Endothelial cell of umbilical vein (primary cell): ENCODE data around the gene HTT-AS. TPM values are rescaled to one million over a fixed set of nuclear protein-coding genes. Genes with fewer than 3 reads are reported as not detected.

Experiments used
- BruUV-seq: library from RNA; stranded (reverse); fragments of 400-500 nt; replicated peaks from 2 replicates; lab custom pipeline; 2021; lab: Mats Ljungman, UMichigan
- CTCF ChIA-PET: fragments of 300-600, 350-600 bp; sonication (Branson Sonifier 250); formaldehyde crosslinking; loops from one replicate; lab custom pipeline; 2021; ENCODE audit warnings: antibody characterized with exemption, inconsistent platforms; lab: Charles Lee
- POLR2A ChIA-PET: fragments of 300-600, 350-600 bp; sonication (Branson Sonifier 250); formaldehyde crosslinking; loops from one replicate; lab custom pipeline; 2021; ENCODE audit warnings: antibody characterized with exemption, inconsistent platforms; lab: Charles Lee
- DNase-seq: peaks from one replicate; pipeline ENCODE4 v3.0.0-alpha.2; 2011; ENCODE audit warnings: low read depth, low spot score
- FAIRE-seq: peaks from 2 replicates; lab custom pipeline; 2011; peaks lifted over from hg19 to GRCh38; lab: Jason Lieb, UNC
- H2AFZ ChIP-seq: 2 replicates; pipeline ENCODE4 v1.6.0; 2012; ENCODE audit warnings: low read depth, low read length, control low read depth, inconsistent platforms
- H3K27ac ChIP-seq: 2 replicates; pipeline ENCODE4 v1.5.1; 2011; ENCODE audit warnings: low read depth, mild to moderate bottlenecking, control low read depth, low read length, moderate library complexity; ENCODE audit not compliant: insufficient read depth
- H3K27me3 ChIP-seq, 2 experiments: 2 replicates each; pipeline versions ENCODE4 v1.6.0 to v1.6.1; 2011; ENCODE audit warnings: low read length in 2 of 2, mixed read lengths in 1 of 2; ENCODE audit not compliant: control insufficient read depth in 2 of 2, insufficient read depth in 2 of 2
- H3K36me3 ChIP-seq, 2 experiments: 2 replicates in 1 of 2; 3 replicates in 1 of 2; pipeline ENCODE4 v1.5.1; 2011; ENCODE audit warnings: low read length in 2 of 2, mild to moderate bottlenecking in 1 of 2, moderate library complexity in 1 of 2; ENCODE audit not compliant: control insufficient read depth in 2 of 2, insufficient read depth in 2 of 2; ENCODE audit errors: extremely low read depth in 1 of 2
- H3K4me1 ChIP-seq: 3 replicates; pipeline ENCODE4 v1.5.1; 2011; ENCODE audit warnings: mild to moderate bottlenecking, low read length; ENCODE audit not compliant: control insufficient read depth, insufficient read depth; ENCODE audit errors: extremely low read depth
- H3K4me2 ChIP-seq: 2 replicates; pipeline ENCODE4 v1.6.1; 2011; ENCODE audit warnings: low read length, control low read depth, mixed read lengths; ENCODE audit not compliant: insufficient read depth
- H3K4me3 ChIP-seq, 3 experiments: fragments of 200-600 bp in 1 of 3; sonication (generic), shearing (Covaris generic) in 1 of 3; replicated peaks in 1 of 3; 2 replicates each; pipeline ENCODE4 v1.5.1; 2011 to 2016; ENCODE audit warnings: control low read depth in 3 of 3, low read length in 3 of 3, mild to moderate bottlenecking in 2 of 3, inconsistent platforms in 1 of 3, low read depth in 1 of 3, moderate library complexity in 1 of 3; ENCODE audit not compliant: insufficient read depth in 1 of 3
- H3K79me2 ChIP-seq: 2 replicates; pipeline ENCODE4 v1.6.0; 2012; ENCODE audit warnings: low read length, inconsistent platforms; ENCODE audit not compliant: control insufficient read depth, insufficient read depth
- H3K9ac ChIP-seq: replicated peaks from 2 replicates; pipeline ENCODE3; 2011; ENCODE audit warnings: low read length, control low read depth; ENCODE audit not compliant: insufficient read depth; ENCODE audit errors: extremely low read depth
- H3K9me1 ChIP-seq: replicated peaks from 3 replicates; pipeline ENCODE4 v1.6.0; 2011; ENCODE audit warnings: mild to moderate bottlenecking, low read length; ENCODE audit not compliant: control insufficient read depth, insufficient read depth; ENCODE audit errors: extremely low read depth
- H3K9me3 ChIP-seq: replicated peaks from 2 replicates; pipeline ENCODE4 v1.5.1; 2012; ENCODE audit warnings: low read length, inconsistent platforms; ENCODE audit not compliant: control insufficient read depth, insufficient read depth
- H4K20me1 ChIP-seq: replicated peaks from 2 replicates; pipeline ENCODE3; 2011; ENCODE audit warnings: mild to moderate bottlenecking, low read length; ENCODE audit not compliant: control insufficient read depth, insufficient read depth; ENCODE audit errors: extremely low read depth
- EZH2 ChIP-seq: IDR thresholded peaks from 2 replicates; pipeline ENCODE4 v1.6.1; 2012; ENCODE audit warnings: borderline replicate concordance, low read depth, mild to moderate bottlenecking, moderate library complexity, low read length, inconsistent platforms; ENCODE audit not compliant: severe bottlenecking
- FOS ChIP-seq: IDR thresholded peaks from 2 replicates; pipeline ENCODE4 v1.6.1; 2011; ENCODE audit warnings: mild to moderate bottlenecking, low read length, moderate library complexity, borderline replicate concordance; ENCODE audit not compliant: insufficient read depth
- GATA2 ChIP-seq: IDR thresholded peaks from 2 replicates; pipeline ENCODE4 v1.7.0; 2011; ENCODE audit warnings: low read depth, mild to moderate bottlenecking, moderate library complexity, mixed read lengths, low read length; ENCODE audit not compliant: insufficient read length, insufficient read depth
- JUN ChIP-seq: IDR thresholded peaks from 2 replicates; pipeline ENCODE4 v1.6.1; 2011; ENCODE audit warnings: borderline replicate concordance, low read depth; ENCODE audit not compliant: insufficient read length, insufficient read depth
- POLR2A ChIP-seq: IDR thresholded peaks from 2 replicates; pipeline ENCODE4 v1.6.1; 2012; ENCODE audit warnings: low read depth, mild to moderate bottlenecking, control low read depth, low read length
- POLR2AphosphoS5 ChIP-seq: IDR thresholded peaks from 2 replicates; pipeline ENCODE4 v1.6.1; 2012; ENCODE audit warnings: low read depth, mild to moderate bottlenecking, control low read depth, low read length, moderate library complexity; ENCODE audit not compliant: insufficient read depth
- dilution Hi-C: fragments of 300-500 bp; cut with MboI; formaldehyde crosslinking; loops from one replicate; pipeline ENCODE4 v1.15.0; 2019; ENCODE audit warnings: low sequenced_read_pairs; ENCODE audit not compliant: extremely low pct_ligation_motif_present
- intact Hi-C: fragments of 100-400 bp; cut with micrococcal nuclease; formaldehyde crosslinking; loops from one replicate; pipeline ENCODE4 v1.10.0; 2022
- polyA plus RNA-seq, 4 experiments: library from polyadenylated mRNA; depleted of rRNA in 3 of 4; stranded (reverse) in 3 of 4; unstranded in 1 of 4; fragments of >200 nt; gene quantifications; 2 replicates each; pipeline versions ENCODE4 v1.2.1 to v1.2.3, GENCODE V29; 2011 to 2012; ENCODE audit warnings: missing spikeins in 1 of 4
- total RNA-seq: library from RNA; stranded (reverse); gene quantifications from 2 replicates; pipeline ENCODE4 v1.2.3, GENCODE V29; 2021
- TF ChIP-seq, protein P1 (sequence below): IDR thresholded peaks from 2 replicates; pipeline ENCODE4 v1.6.1; 2011; ENCODE audit not compliant: insufficient read depth, insufficient read length
- TF ChIP-seq, protein P2 (sequence below), 2 donors: IDR thresholded peaks; 1 replicate in 1 of 2; 2 replicates in 1 of 2; pipeline ENCODE4 v1.5.1; 2011; ENCODE audit warnings: low read length in 2 of 2, mild to moderate bottlenecking in 2 of 2, moderate library complexity in 2 of 2, control low read depth in 1 of 2, inconsistent platforms in 1 of 2, low read depth in 1 of 2; ENCODE audit not compliant: insufficient read depth in 1 of 2; ENCODE audit errors: extremely low read depth in 1 of 2

Gene HTT-AS
- total and polyA plus RNA-seq, 2 donors (not counting 3 experiments of a cell fraction or from before 2014, with no cell fraction given): not detected

DNA sequence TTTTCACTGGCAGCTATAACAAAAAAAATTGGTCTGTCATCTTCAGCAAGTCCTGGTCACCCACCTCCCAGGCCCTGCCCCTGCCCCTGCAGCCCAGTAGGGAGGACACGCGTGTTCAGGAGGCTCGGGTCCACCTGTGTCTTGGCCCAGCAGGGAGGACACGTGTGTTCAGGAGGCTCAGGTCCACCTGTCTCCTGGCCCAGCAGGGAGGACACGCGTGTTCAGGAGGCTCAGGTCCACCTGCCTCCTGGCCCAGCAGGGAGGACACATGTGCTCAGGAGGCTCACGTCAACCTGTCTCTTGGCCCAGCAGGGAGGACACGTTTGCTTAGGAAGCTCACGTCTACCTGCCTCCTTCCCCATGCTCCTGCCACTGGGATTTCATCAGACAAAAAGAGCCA is 44.9 kb downstream of the HTT-AS start:
- Histone ChIP-seq H3K79me2 (no peaks in the 10 kb centered on the region), H3K4me3 (no peak overlapping the region), H3K36me3 (no peaks in the 10 kb centered on the region), H3K9ac (no peak overlapping the region), H3K4me1 (no peaks in the 10 kb centered on the region), H4K20me1 (no peaks in the 10 kb centered on the region), H2AFZ (no peak overlapping the region), H3K27ac (no peak overlapping the region), H3K4me2 (no peak overlapping the region), H3K9me1 (no peaks in the 10 kb centered on the region), H3K9me3 (no peaks in the 10 kb centered on the region), H3K27me3 (peaks cover 0 to 1% of the 10 kb centered on the region in 2 experiments)
- ChIA-PET POLR2A (no interaction called here), CTCF (no interaction called here)
- DNase-seq (no peak), FAIRE-seq (no peak)
- no TSS peak for BruUV-seq
- TF ChIP-seq GATA2 (no peak), JUN (no peak), FOS (no peak), EZH2 (no peak), POLR2AphosphoS5 (no peak), POLR2A (no peak)
- TF ChIP-seq, protein P1, sequence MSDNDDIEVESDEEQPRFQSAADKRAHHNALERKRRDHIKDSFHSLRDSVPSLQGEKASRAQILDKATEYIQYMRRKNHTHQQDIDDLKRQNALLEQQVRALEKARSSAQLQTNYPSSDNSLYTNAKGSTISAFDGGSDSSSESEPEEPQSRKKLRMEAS: no peak
- TF ChIP-seq, protein P2, sequence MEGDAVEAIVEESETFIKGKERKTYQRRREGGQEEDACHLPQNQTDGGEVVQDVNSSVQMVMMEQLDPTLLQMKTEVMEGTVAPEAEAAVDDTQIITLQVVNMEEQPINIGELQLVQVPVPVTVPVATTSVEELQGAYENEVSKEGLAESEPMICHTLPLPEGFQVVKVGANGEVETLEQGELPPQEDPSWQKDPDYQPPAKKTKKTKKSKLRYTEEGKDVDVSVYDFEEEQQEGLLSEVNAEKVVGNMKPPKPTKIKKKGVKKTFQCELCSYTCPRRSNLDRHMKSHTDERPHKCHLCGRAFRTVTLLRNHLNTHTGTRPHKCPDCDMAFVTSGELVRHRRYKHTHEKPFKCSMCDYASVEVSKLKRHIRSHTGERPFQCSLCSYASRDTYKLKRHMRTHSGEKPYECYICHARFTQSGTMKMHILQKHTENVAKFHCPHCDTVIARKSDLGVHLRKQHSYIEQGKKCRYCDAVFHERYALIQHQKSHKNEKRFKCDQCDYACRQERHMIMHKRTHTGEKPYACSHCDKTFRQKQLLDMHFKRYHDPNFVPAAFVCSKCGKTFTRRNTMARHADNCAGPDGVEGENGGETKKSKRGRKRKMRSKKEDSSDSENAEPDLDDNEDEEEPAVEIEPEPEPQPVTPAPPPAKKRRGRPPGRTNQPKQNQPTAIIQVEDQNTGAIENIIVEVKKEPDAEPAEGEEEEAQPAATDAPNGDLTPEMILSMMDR (IDR thresholded peaks at IDR 0.05; ENCODE audit: extremely low read depth in 1 of 2, insufficient read depth in 1 of 2, low read depth in 1 of 2, low read length in 2 of 2): no peak
- intact Hi-C loops: no loop called here
- dilution Hi-C loops: no loop called here
